ENCODE data around the gene ATP6V1B1. TPM values are rescaled to one million over a fixed set of nuclear protein-coding genes. Genes with fewer than 3 reads are reported as not detected.

Gene ATP6V1B1
- total and polyA plus RNA-seq, 12 donors: 0.14 to 4.6 (median 0.69) TPM; not detected in 4

GRCh38 chr2:70897977-70898226 is 37.8 kb upstream of the ATP6V1B1 start:
- Histone ChIP-seq H3K36me3 (replicated peaks in 1 of 2) (no peaks in the 10 kb centered on the region), H3K4me3 (no peak overlapping the region), H3K27me3 (peaks cover 66% of the 10 kb centered on the region), H3K27ac (no peak overlapping the region), H3K4me1 (replicated peaks in 1 of 2) (peaks cover 6 to 15% of the 10 kb centered on the region in 2 donors), H3K9me3 (replicated peaks in 1 of 3) (no peaks in the 10 kb centered on the region)
- DNase-seq: no peak
- TF ChIP-seq POLR2A (IDR thresholded peaks at IDR 0.05) (no peak), CTCF (IDR thresholded peaks at IDR 0.05) (no peak)
- 15 to 49% (median 28%) methylated on average over 4 to 5 of the region's 5 CpGs for WGBS, 4 donors
- intact Hi-C loops (cut with DNase I): no loop called here

GRCh38 chr2:70898363-70899240 is 37.1 kb upstream of the ATP6V1B1 start:
- no peak overlapping the region for H3K27ac ChIP-seq
- intact Hi-C loops (cut with DNase I): no loop called here
- peaks cover 66% of the 10 kb centered on the region for H3K27me3 ChIP-seq
- H3K9me3 ChIP-seq (replicated peaks in 1 of 3): no peaks in the 10 kb centered on the region
- TF ChIP-seq POLR2A (IDR thresholded peaks at IDR 0.05): no peak
- TF ChIP-seq CTCF (IDR thresholded peaks at IDR 0.05): no peak
- no peak overlapping the region for H3K4me3 ChIP-seq
- DNase-seq: no peak
- 42 to 52% (median 43%) methylated on average over 16 of the region's 16 CpGs for WGBS, 4 donors
- H3K4me1 ChIP-seq (replicated peaks in 1 of 2): peaks cover 6 to 15% of the 10 kb centered on the region in 2 donors
- no peaks in the 10 kb centered on the region for H3K36me3 ChIP-seq (replicated peaks in 1 of 2)

GRCh38 chr2:70901227-70902066 is 34.3 kb upstream of the ATP6V1B1 start:
- Histone ChIP-seq H3K4me3 (peak overlapping the region in 2 of 4 donors; percentile 22 to 51), H3K36me3 (replicated peaks in 1 of 2) (no peaks in the 10 kb centered on the region), H3K9me3 (replicated peaks in 1 of 3) (no peaks in the 10 kb centered on the region), H3K27ac (peak overlapping the region in 1 of 5 donors; percentile 34), H3K4me1 (replicated peaks in 1 of 2) (peaks cover 6 to 15% of the 10 kb centered on the region in 2 donors), H3K27me3 (peaks cover 65% of the 10 kb centered on the region)
- intact Hi-C loops (cut with DNase I): no loop called here
- 18 to 23% (median 19%) methylated on average over 53 to 79 of the region's 79 CpGs for WGBS, 4 donors
- no peak for DNase-seq
- no peak for TF ChIP-seq POLR2A (IDR thresholded peaks at IDR 0.05)
- no peak for TF ChIP-seq CTCF (IDR thresholded peaks at IDR 0.05)

- intact Hi-C loops (cut with DNase I): no loop called here
- Histone ChIP-seq H3K4me1 (replicated peaks in 1 of 2) (peaks cover 6 to 15% of the 10 kb centered on the region in 2 donors), H3K4me3 (peak overlapping the region in 1 of 4 donors; percentile 51), H3K27me3 (peaks cover 60% of the 10 kb centered on the region), H3K9me3 (replicated peaks in 1 of 3) (no peaks in the 10 kb centered on the region), H3K27ac (no peak overlapping the region), H3K36me3 (replicated peaks in 1 of 2) (no peaks in the 10 kb centered on the region)
- DNase-seq: no peak
- TF ChIP-seq CTCF (IDR thresholded peaks at IDR 0.05): no peak
- TF ChIP-seq POLR2A (IDR thresholded peaks at IDR 0.05): no peak
- 64 to 79% (median 69%) methylated on average over 1 to 5 of the region's 5 CpGs for WGBS, 4 donors
These were observed 33.6 kb upstream of the ATP6V1B1 start for GRCh38 chr2:70902067-70902442.
